GM18520 (cell line): ENCODE results near the gene AUP1.
"Not testable (repeated sequence)": the region's sequence is repeated elsewhere in the genome, so short reads cannot be mapped to it uniquely, and the experiment has no call there.

Source experiments
- ATAC-seq: cut with Tn5 transposase; IDR thresholded peaks from one replicate; pipeline ENCODE4 v1.9.1; 2021; ENCODE audit not compliant: unreplicated experiment

The AUP1 gene

GRCh38 chr2:74499940-74500577, 29.4 kb downstream of the AUP1 start:
- ATAC-seq: no peak

DNA sequence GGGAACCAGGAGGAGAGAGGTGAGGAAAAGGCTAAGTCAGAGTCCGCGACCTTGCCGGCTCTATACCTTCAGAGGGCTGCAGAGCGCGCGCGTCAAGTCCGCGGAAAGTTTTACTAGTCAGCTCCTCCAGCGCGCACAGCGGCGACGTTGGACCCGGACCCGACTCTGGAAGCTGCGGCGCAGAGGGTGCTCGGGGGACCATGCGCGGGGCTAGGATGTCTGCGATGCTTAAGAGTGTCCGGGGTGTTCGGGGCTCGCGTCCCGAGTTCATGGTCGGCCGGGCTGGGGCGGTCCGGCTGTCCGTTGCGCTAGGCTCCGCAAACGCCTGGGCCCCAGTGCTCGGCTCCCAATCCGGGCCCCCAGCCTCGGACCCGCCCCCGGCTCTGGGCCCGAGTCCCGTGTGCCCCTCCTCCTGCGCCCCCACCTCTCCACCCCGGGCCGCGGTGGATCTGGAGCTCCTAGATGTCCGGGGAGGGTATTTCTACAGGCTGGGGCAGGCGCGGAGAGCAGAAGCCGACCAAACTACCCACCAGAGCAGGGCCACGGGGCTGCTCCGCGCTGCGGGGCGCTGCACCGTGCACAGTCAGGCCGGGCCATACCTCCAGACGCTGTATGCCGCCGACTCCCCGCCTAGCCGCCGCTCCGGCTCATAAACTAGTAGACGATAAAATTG, 30.1 kb downstream of the AUP1 start, which contains the start of gene LBX2:
TSS of gene LBX2 (minus strand) at position 337 of the 673 bp plus-strand sequence. CDS start at position 271, 66 bp downstream.
- no peak for ATAC-seq

DNA sequence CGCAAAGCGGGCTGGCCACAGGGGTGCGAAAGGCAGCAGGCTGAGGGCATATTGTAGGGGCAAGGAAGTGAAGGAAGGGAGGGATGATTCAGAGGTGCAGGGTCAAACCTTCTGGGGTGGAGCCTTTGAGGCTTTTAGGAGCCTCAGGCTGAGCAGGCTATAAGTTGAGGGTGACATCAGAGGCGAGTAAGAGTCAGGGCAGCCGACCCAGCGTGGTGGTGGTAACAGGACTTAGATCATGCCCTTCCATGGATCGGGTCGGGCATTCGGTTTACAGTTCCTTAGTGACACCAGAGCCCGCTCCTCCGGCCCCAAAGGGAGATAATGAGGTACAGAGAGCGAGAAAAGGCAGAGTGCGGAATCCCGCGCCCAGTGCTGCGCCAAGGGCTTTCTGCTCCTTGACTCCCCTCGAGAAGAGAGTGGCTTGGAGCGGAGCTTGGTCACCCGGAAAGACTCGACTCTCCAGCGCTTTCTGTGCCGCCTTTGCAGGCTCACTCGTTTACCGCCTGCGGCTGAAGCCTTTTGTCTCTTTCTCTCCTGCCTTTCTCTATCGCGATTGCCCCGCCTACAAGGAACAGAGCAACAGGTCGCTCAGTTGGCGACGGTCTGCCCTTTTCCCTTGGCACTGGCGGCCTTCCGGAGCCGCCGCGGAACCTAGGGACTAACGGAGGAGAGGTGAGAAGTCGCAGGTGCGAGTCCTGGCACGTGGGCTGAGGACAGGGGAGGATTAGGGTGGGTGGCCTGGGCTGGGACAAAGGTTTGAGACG, 30.8 kb downstream of the AUP1 start:
- ATAC-seq: no peak

DNA sequence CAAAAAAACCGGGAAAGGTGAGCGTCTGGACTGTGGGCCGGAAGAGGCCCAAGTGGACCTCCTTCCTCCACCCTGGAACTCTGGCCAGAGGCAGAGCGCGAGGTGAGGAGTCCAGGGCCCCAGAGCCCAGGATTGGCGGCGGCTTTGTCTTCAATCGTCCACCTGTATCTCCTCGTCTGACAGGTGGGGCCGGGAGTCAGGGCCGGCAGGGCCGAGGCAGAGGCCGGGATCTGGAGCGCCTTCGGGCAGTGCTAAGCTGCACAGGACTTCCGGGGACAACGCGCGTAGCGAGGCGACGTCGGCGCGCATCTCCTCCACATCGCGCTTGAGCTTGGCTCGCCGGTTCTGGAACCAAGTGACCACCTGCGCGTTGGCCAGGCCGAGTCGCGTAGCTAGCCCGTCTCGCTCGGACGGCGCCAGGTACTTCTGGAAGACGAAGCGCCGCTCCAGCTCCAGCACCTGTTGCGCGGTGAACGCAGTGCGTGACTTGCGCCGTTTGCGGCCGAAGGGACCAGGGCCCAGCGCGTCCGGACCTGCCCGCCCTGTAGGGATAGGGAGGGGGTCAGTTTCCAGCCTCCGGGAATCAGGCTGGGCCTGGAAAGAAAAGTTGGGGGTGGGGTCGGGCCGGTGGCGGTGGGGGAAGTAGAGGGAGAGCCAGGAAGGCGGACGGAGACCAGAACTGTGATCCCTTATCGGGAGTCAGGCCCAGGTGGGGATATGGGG, 31.6 kb downstream of the AUP1 start:
- ATAC-seq: no peak

- ATAC-seq: no peak
These were observed 32.3 kb downstream of the AUP1 start for GRCh38 chr2:74496997-74497776.

DNA sequence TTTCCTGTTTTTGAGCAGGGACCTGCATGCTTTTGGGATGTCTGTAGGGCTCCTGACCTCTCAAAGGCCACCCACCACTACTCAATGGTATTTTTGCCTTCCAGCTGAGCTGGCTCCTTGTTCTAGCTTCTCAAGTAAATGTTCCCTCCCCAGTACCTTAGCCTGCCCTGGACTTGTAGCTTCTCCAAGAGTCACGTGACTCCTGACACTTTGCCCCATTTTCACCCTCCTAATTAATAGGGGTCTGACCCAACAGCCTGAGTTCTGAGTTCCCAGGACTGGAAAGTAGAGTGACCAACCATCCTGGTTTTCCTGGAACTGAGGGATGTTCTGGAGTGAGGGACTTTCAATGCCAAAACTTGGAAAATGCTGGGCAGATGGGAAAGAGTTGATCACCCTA, 34.1 kb downstream of the AUP1 start:
- ATAC-seq: no peak

DNA sequence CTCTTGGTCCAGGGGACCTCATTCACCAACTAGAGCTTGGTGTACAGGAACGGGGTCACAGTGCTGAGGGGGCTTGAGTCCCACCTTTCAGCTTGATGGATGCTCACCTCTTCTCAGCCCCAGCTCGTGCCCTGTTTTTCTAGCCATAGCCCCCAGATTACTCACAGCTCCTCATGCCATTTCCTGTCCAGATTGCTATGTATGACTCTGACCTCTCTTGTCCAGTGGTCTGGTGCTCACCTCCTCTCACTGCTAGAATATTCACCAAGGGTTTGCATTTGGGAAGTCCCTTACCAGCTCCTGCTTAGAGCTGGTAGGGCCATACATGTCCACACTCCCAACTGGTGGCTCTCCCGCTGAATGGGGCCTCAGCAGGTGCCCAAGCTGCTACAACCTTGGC, 36.0 kb downstream of the AUP1 start:
- no peak for ATAC-seq

- no peak for ATAC-seq
These were observed 37.6 kb downstream of the AUP1 start for GRCh38 chr2:74491648-74492544.

DNA sequence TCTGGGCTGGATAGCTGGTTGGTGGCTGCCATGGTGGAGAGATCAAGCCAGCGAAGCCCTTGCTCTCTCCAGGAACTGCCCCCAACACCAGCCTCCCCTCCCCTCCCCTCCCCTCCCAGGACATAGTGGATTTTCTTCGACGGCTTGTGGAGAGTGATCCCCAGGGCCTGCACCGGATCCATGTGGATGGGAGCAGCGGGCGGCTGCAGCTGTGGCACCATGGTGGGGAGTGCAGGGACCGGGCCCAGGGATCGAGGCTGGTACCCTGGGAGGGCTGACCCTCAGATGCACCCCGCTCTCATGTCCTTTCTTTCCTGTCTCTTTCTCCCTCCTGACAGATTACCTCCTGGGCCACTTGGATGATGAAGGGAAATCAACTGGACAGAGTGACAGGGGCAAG, 39.6 kb downstream of the AUP1 start:
- ATAC-seq: no peak

- no peak for ATAC-seq
These were observed 40.6 kb downstream of the AUP1 start for GRCh38 chr2:74488643-74489481.

DNA sequence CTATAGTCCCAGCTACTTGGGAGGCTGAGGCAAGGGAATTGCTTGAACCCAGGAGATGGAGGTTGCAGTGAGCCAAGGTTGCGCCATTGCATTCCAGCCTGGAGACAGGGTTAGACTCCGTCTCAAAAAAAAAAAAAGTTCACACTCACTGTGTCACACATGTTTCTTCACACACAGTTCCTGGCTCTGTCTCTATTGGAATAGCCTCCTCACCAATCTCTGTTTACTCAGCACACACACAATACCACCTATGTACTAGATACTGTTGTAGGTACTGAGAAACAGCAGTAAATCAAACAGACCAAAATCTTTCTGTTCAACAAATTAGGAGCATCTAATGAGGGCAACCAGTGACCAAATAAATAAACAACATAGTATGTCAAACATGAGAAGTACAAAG, 43.4 kb downstream of the AUP1 start:
- no peak for ATAC-seq

DNA sequence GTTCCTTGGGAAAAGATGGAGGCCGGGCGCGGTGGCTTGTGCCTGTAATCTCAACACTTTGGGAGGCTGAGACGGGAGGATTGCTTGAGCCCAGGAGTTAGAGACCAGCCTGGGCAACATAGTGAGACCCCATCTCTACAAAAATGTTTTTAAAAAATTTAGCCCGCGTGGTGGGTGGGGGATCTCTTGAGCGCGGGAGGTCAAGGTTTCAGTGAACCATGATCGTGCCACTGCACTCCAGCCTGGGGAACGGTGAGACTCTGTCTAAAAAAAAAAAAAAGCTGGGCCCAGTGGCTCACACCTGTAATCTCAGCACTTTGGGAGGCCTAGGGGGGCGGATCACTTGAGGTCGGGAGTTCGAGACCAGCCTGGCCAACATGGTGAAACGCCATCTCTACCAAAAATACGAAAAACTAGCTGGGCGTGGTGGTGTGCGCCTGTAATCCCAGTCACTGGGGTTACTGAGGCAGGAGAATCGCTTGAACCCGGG, 45.8 kb downstream of the AUP1 start:
- not testable (repeated sequence) for ATAC-seq

DNA sequence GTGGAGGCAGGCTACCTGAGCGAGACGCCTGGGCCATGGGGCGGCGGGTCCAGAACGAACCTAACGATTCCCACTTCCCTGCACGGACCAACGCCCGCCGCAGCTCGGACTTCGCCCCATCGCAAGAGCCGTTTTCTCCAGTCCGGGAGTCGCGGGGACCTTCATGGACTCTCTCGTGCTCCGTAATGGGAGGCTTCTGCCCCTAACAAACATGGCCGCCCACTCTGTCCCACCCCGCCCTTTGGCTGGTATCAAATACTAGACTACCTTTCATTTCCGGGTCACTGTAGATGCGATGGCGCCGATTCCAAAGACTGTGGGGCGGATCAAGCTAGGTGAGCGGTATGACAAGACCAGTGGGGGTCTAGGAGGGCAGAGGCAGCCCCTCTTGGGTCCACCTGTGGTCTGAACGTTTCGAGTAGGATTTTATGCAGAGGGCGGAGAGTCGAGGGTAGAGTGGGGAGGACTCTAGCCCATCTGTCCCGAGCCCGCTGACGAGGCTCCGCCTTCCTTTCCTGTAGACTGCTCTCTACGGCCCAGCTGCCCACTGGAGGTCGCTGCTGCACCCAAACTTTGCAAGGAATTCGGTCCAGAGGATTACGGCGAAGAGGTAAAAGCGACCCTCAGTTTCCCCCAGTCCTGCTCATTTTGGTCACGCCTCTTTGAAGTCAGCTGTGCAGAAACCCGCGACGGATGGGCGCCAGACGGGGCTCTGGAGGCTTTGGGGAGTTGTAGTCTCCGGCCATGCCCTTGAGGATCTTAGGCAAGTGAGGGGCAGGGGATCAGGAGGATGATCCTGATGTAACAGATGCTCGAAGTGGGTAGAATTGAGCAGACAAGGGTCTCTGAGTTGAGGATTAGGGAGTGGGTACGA, 46.5 kb downstream of the AUP1 start, which contains the start of the genes CCDC142 and TTC31:
TSS of gene CCDC142 (minus strand) at position 198 of the 874 bp plus-strand sequence. CDS start at position 37, 161 bp downstream.
TSS of gene TTC31 (plus strand) at position 281 of the 874 bp plus-strand sequence. CDS start at position 296, 15 bp downstream.
- ATAC-seq: peak; percentile 70

DNA sequence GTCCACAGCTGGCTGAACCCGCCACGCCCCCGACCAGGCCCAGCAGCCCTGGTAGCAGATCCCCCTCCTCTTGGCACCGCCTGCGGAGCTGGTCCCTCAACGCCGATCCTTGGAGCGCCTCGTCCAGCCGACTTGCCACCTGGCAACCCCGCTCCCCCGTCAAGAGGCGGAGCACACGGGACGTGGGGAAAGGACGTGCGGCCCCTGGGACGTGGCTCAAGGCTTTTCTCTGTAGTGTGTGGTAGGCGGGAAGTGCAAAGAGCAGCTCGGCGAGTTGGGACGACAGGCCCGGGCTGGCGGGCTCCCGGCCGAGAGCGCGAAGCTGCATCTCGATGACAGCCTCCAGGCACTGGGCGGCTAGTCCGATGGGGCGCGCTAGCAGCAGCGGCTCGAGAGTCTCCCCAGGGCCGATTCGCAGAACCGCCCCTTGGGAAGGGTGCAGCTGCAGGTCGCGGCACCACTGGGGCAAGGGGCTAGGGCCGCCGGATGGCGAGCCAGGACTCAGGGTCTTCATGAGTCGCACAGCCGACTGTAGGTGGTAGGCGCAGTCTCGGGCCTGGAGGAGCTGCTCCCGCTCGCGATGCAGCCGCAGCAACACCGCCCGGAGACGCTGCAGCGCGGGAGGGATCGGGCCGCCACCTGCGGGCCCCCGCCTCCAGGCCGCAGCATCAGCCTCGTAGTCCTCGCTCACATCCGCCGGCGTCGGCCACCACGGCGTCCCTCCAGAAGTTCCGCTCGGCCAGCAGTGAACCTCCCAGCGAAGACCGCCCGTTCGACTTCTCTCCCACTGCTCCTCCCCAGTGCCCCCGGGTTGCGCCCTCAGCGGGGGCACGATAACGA, 47.3 kb downstream of the AUP1 start:
- peak; percentile 25 for ATAC-seq

DNA sequence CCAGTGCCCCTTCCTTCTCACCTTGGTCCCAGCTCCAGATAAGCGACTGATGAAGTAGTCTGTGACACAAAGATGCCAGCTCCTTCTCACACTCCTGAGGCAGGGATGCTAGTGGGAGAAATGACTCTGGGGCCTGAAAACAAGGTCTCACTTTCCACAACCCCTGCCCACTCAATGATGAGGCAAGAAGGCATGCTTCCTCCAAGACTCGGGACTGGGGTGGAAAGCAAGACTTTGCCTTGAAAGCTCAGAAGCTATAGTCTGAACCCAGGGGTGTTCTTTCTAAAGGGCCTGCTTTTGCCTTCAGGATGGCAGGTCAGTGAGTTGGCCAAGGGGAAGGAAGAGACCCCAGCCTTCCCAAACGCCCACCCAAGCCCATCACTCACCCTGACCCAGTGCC, 48.1 kb downstream of the AUP1 start:
- ATAC-seq: no peak
